SU-DHL-6 (cell line): ENCODE results near the gene OSM.

Source experiments
- H2AFZ ChIP-seq: fragments of 200-600 bp; sonication (generic); 2 replicates; pipeline ENCODE4 v1.6.1; 2014; ENCODE audit warnings: low read depth, mild to moderate bottlenecking, moderate library complexity, mixed read lengths, antibody characterized with exemption, low read length; ENCODE audit not compliant: severe bottlenecking
- H3F3A ChIP-seq: fragments of 200-600 bp; shearing (Covaris generic); 2 replicates; pipeline ENCODE4 v1.6.0; 2016; ENCODE audit warnings: antibody characterized with exemption, mild to moderate bottlenecking; ENCODE audit not compliant: insufficient read depth
- H3K27ac ChIP-seq: fragments of 200-600 bp; sonication (generic); 2 replicates; pipeline ENCODE4 v1.5.1; 2016; ENCODE audit warnings: low read depth, mild to moderate bottlenecking, low read length, moderate library complexity, mixed read lengths
- H3K27me3 ChIP-seq: fragments of 200-600 bp; sonication (generic), shearing (Covaris generic); 2 replicates; pipeline ENCODE4 v1.6.0; 2014; ENCODE audit warnings: mild to moderate bottlenecking, low read length
- H3K36me3 ChIP-seq: fragments of 200-600 bp; sonication (generic); 2 replicates; pipeline ENCODE4 v1.6.1; 2014; ENCODE audit warnings: mild to moderate bottlenecking, low read length, mixed read lengths
- H3K4me2 ChIP-seq: fragments of 300-600, 200-600 bp; shearing (Covaris generic), sonication (generic); 2 replicates; pipeline ENCODE4 v1.6.0; 2014; ENCODE audit warnings: low read length, low read depth, mild to moderate bottlenecking; ENCODE audit not compliant: poor library complexity, severe bottlenecking
- H3K4me3 ChIP-seq: fragments of 200-600 bp; sonication (generic); 2 replicates; pipeline ENCODE4 v1.5.1; 2014; ENCODE audit warnings: antibody characterized with exemption, low read length, mild to moderate bottlenecking, mixed read lengths; ENCODE audit not compliant: insufficient read depth, poor library complexity, severe bottlenecking
- H3K79me2 ChIP-seq: fragments of 200-600 bp; sonication (generic); 2 replicates; pipeline ENCODE4 v1.6.1; 2014; ENCODE audit warnings: mild to moderate bottlenecking, low read length, moderate library complexity; ENCODE audit not compliant: insufficient read depth
- H3K9ac ChIP-seq: fragments of 200-600 bp; sonication (generic); 2 replicates; pipeline ENCODE4 v1.7.0; 2014; ENCODE audit warnings: mild to moderate bottlenecking, low read length
- H3K9me2 ChIP-seq: fragments of 200-600 bp; sonication (generic); replicated peaks from 2 replicates; pipeline ENCODE4 v1.6.1; 2014; ENCODE audit warnings: low read length; ENCODE audit not compliant: insufficient read depth
- H3K9me3 ChIP-seq: fragments of 200-600 bp; sonication (generic); 2 replicates; pipeline ENCODE4 v1.6.1; 2014; ENCODE audit warnings: low read length, mixed read lengths; ENCODE audit not compliant: insufficient read depth
- H4K20me1 ChIP-seq: fragments of 200-600 bp; sonication (generic); 2 replicates; pipeline ENCODE4 v1.6.1; 2014; ENCODE audit warnings: low read depth, mild to moderate bottlenecking, antibody characterized with exemption, low read length, moderate library complexity, mixed read lengths
- EZH2phosphoT487 ChIP-seq: fragments of 200-600 bp; sonication (generic), shearing (Covaris generic); conservative IDR thresholded peaks from 2 replicates; pipeline ENCODE4 v1.6.1; 2018; ENCODE audit warnings: mild to moderate bottlenecking, antibody characterized with exemption, low read length, moderate library complexity, mixed read lengths
- TF ChIP-seq, protein P1 (sequence below): fragments of 200-600 bp; sonication (generic); IDR thresholded peaks from one replicate; pipeline ENCODE4 v1.5.1; 2017; ENCODE audit warnings: antibody characterized with exemption, mild to moderate bottlenecking, low read length, moderate library complexity; ENCODE audit not compliant: insufficient read depth, poor library complexity, severe bottlenecking

OSM gene

DNA sequence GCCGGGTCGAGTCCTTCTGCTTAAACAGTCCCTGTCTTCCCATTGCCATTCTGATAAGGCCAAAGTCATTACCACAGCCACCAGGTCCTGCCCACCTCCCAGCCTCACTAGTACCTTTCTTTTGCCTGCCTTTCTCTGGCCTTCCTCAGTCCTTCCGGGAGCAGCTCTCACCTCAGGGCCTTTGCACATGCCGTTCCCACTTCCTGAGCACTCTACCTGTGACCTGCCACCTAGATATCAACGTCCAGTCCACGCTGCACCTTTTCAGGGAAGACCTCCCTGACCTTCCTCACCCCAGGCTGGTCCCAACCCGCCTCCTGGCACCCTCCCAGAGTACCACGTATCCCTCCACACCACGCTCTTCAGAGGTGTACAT, 7.8 kb upstream of the OSM start:
- H3K9me2 ChIP-seq = no peaks in the 10 kb centered on the region
- no peak for TF ChIP-seq EZH2phosphoT487
- TF ChIP-seq, protein P1, sequence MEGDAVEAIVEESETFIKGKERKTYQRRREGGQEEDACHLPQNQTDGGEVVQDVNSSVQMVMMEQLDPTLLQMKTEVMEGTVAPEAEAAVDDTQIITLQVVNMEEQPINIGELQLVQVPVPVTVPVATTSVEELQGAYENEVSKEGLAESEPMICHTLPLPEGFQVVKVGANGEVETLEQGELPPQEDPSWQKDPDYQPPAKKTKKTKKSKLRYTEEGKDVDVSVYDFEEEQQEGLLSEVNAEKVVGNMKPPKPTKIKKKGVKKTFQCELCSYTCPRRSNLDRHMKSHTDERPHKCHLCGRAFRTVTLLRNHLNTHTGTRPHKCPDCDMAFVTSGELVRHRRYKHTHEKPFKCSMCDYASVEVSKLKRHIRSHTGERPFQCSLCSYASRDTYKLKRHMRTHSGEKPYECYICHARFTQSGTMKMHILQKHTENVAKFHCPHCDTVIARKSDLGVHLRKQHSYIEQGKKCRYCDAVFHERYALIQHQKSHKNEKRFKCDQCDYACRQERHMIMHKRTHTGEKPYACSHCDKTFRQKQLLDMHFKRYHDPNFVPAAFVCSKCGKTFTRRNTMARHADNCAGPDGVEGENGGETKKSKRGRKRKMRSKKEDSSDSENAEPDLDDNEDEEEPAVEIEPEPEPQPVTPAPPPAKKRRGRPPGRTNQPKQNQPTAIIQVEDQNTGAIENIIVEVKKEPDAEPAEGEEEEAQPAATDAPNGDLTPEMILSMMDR = no peak
- H3K79me2 ChIP-seq = no peaks in the 10 kb centered on the region
- no peak overlapping the region for H3K4me3 ChIP-seq
- no peak overlapping the region for H3K9ac ChIP-seq
- no peak overlapping the region for H3K27ac ChIP-seq
- H3K27me3 ChIP-seq = no peaks in the 10 kb centered on the region
- H3K36me3 ChIP-seq = no peaks in the 10 kb centered on the region
- H3K4me2 ChIP-seq = no peak overlapping the region
- H3K9me3 ChIP-seq = no peaks in the 10 kb centered on the region
- no peaks in the 10 kb centered on the region for H3F3A ChIP-seq
- H4K20me1 ChIP-seq = no peaks in the 10 kb centered on the region
- H2AFZ ChIP-seq = no peak overlapping the region

DNA sequence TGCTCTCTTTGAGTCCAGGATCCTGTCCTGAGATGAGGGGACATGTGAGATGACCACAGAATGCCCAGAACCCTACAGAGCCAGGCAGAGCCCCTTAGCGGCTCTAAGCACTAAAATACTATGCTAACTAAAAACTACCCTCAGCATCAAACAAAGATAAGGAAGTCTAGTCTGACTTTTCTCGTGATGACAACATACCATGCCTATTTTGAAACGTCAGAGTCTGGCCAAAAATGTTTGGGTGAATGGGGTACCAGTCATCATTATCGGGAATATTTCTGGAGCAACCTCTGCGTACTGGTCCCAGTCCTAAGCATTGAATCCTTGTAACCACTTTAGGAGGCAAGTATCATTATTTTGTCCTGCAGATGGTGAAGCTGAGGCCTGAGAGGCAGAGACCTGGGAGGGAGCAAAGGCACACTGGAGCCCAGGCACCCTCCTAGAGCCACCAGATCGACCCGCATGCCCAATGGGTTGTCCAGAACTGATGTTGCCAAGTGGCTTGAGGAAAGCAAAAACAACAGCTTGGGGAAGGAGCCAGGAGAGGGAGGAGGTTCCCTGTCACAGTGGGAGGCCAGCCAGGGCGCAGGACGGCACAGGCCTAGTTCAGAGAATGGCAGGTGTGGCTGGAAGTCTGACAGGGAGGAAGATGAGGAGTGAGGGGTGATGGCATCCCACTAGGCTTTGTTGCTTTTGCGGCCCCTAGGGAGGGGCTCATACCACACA, 7.2 kb upstream of the OSM start:
- Histone ChIP-seq H3K36me3 (no peaks in the 10 kb centered on the region), H3K27me3 (no peaks in the 10 kb centered on the region), H3K9me3 (no peaks in the 10 kb centered on the region), H3K79me2 (no peaks in the 10 kb centered on the region), H3F3A (no peaks in the 10 kb centered on the region), H3K9me2 (no peaks in the 10 kb centered on the region), H2AFZ (no peak overlapping the region), H4K20me1 (no peaks in the 10 kb centered on the region), H3K27ac (no peak overlapping the region), H3K4me3 (no peak overlapping the region), H3K9ac (no peak overlapping the region), H3K4me2 (no peak overlapping the region)
- TF ChIP-seq EZH2phosphoT487 = no peak
- TF ChIP-seq, protein P1 = no peak

DNA sequence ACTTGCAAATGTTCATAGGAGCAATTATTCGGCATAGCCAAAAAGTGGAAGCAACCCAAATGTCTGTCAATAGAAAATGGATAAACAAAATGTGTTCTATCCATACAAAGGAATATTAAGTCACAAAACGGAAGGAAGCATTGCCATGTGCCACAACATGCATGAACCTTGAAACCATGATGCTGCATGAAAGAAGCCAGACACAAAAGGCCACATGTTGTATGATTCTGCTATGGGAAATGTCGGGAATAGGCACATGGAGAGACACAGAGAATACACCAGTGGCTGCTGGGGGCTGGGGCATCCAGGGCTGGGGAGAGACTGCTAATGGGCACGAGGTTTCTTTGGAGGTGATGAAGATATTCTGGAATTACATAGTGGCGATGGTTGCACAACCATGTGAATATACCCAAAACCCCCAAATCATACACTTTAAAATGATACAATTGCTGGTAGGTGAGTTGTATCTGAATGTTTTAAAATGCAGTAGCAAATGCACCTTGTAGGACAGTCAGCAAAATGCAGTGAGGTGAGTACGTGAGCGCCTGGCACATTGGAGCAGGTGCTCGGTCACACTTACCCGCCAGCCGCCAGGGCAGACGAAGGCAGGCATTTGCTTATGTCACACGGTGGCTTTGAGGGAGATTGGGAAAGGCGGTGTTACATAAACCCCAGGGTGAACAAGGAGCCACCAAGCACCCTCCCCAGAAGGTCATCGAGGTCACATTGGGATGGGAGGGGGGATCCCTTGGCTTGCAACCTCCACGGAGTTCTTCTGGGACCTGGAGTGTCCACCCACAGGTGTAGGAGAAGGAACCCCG, 6.3 kb upstream of the OSM start:
- Histone ChIP-seq H3F3A (no peaks in the 10 kb centered on the region), H3K4me2 (no peak overlapping the region), H3K9ac (no peak overlapping the region), H3K9me3 (no peaks in the 10 kb centered on the region), H3K27me3 (no peaks in the 10 kb centered on the region), H3K9me2 (no peaks in the 10 kb centered on the region), H3K4me3 (no peak overlapping the region), H2AFZ (no peak overlapping the region), H3K27ac (no peak overlapping the region), H3K36me3 (no peaks in the 10 kb centered on the region), H4K20me1 (no peaks in the 10 kb centered on the region), H3K79me2 (no peaks in the 10 kb centered on the region)
- TF ChIP-seq, protein P1 = no peak
- TF ChIP-seq EZH2phosphoT487 = no peak
